ENCODE measurements around the gene UNG.

Gene UNG

GRCh38 chr12:109156036-109156435 is 58.6 kb downstream of the UNG start:
- no peak for DNase-seq (ENCODE audit: low read depth)

GRCh38 chr12:109156586-109156985 is 59.2 kb downstream of the UNG start:
- no peak for DNase-seq (ENCODE audit: low read depth)

- no peak for DNase-seq (ENCODE audit: low read depth)
These were observed 60.6 kb downstream of the UNG start for GRCh38 chr12:109157986-109158385.

- no peak for DNase-seq (ENCODE audit: low read depth)
These were observed 63.0 kb downstream of the UNG start for GRCh38 chr12:109160433-109160832.
